Measurements from ENCODE around the gene MOCS2.
"Not testable (repeated sequence)": the region's sequence is repeated elsewhere in the genome, so short reads cannot be mapped to it uniquely, and the experiment has no call there.

DNA sequence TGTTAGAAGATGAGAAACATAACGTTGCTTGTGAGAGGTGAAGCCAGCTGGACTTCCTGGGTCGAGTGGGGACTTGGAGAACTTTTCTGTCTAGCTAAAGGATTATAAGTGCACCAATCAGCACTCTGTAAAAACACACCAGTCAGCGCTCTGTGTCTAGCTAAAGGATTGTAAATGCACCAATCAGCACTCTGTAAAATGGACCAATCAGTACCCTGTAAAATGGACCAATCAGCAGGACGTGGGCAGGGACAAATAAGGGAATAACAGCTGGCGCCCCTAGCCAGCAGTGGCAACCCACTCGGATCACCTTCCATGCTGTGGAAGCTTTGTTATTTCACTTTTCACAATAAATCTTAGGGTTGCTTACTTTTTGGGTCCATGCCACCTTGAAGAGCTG, 2.8 kb upstream of the MOCS2 start:
- not testable (repeated sequence) for TF ChIP-seq EZH2phosphoT487 (IDR thresholded peaks at IDR 0.05; ENCODE audit: insufficient read depth, low read depth); EZH2 (IDR thresholded peaks at IDR 0.05; ENCODE audit: insufficient read depth, poor library complexity, severe bottlenecking)

Data from GM23248 (cell line).